NCI-H187 treated with DMSO at 0.1 percent for 48 hours (cell line): ENCODE measurements around the gene BMPR1A.

Experiments used
- DNase-seq: peaks from one replicate; lab custom pipeline; 2025; lab: John Stamatoyannopoulos, UW

The BMPR1A gene

DNA sequence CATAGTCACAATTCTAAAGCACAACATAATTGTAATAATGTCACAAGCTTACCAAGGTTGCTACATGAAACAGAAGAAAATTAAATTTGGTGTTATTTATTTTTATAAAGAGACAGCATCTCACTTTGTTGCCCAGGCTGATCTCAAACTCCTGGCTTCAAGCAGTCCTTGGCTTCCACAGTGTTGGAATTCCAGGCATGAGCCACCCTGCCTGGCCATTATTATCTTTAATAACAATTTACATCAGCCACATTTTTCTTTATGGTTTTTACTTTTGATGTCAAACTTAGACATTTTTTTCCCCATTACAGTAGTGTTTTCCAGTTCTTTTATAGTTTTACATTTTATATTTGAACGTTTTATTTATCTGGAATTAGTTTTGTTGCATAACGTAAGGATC, 46.7 kb downstream of the BMPR1A start:
- DNase-seq: no peak

DNA sequence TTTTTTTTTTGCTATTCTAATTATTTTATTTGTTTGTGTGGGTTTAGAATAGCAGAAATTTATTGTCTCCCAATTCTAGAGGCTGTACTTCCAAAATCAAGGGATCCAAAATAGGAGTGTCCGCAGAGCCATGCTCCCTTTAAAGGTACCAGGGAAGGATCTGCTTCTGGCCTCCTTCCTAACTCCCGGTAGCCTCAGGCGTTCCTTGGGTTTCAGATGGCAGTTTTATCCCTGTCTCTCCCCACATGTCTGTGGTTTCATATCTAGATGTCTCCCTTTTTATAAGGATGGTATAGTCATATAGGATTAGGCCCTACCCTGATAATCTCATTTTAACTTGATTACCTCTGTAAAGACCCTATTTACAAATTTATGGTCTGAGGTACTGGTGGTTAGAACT, 48.4 kb downstream of the BMPR1A start:
- no peak for DNase-seq

DNA sequence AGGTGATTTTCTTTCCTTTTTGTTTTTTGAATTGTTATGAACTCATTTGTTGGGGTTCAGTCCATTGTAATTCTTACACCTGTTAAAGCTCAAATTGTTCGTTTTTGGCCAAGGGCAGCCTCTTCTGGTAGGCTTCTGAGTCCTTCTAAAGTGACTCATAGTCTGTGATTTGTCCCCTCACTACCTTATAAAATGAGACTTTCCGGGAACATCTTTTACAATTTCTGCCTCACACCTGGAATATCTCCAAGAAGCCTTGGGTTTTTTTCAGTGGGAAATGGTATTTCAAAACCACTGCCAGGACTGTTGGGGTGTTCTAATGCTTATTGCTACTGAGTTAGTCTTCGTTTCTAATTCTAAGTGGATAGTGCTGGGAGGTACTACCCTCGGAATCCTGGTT, 56.7 kb downstream of the BMPR1A start:
- no peak for DNase-seq

DNA sequence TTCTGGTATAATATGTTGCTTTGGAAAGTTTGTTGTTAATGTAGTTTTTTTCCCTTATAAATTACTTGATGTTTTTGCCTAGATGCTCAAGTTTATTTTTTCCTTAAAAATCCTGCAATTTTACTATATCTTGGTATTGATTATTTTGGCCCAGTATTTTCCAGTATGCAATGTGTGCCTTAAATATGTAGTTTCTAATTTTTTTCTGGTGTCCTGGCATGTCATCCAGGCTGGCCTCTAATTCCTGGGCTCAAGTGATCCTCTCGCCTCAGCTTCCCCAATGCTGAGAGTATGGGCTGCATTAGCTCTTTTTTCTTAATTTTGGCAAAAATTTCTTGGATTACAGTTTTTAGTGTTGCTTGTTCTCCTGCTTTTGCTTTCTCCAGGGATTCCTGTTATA, 57.6 kb downstream of the BMPR1A start:
- no peak for DNase-seq

DNA sequence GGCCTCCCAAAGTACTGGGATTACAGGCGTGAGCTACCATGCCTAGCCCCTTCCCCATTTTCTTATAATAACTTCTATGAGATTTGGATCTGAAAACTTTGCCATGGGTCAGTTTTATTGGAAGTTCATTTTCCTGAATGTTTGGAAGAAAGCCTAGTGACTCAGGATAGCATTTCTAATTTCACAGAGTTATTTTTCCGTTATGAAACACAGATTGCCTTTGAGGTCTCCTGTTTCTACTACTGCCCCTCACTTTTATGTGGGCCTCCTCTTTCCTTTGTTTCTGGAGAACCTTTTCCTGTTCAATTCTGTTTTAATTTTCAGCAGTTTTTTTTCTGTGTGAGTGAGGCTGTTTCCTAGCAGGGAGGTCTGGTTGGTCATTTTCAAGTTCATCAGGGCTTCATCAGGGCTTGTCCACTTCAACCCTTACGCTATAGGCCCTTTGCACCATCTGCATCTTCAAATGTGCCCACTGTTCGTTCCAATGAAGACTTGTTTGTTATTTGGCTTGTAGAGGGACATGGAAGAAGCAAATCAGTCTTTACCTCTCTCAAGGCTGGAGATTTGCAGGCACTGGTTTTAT, 58.7 kb downstream of the BMPR1A start:
- no peak for DNase-seq

DNA sequence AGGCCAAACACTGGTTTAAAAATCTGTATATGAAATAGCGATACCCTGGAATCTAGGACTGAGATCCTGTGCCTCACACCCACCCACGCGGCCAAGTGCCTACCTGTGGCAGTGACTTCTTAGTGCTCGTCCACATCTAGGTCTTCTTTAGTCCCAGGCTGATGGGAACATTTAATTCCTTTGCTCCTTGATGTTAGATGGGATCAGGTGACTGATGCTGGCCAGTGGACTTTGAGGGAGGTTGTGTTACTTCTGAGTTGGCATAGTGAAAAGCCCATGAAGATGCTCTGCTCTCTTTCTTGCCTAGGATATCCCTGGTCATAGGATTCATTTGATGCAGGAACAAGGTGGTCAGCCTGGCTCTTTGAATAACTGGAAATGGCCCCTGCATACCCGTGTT, 59.2 kb downstream of the BMPR1A start:
- DNase-seq: no peak

DNA sequence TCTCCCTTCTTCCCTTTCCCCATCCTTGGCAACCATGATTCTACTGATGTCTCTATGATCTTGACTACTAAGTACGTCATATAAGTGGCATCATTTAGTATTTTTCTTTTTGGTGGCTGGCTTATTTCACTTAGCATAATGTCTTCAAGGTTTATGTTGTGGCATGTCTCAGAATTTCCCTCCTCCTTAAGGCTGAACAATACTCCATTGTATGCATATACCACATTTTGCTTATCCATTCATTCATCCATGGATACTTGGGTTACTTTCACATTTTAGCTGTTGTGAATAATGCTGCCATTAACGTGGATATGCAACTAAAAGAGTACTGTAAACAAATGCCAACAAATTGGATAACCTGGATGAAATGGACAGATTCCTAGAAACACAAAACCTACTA, 60.8 kb downstream of the BMPR1A start:
- DNase-seq: no peak

DNA sequence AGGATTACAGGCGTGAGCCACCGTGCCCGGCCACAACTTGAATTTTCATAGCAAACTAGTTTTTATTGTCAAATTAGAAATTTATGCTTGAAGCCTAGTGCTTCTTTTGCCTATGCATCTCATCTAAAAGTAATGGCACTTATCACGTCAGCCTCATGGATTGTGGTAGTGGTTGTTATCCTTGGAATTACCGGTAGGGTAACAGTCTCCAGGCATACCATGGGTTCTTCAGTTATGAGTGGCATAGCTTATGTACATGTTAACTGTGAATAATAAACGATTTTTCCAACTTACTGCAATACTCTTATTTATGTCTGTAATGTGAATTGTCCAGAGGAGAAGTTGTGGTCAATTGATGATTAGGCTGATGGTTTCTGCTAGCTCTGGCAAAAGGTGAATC, 63.1 kb downstream of the BMPR1A start:
- DNase-seq: no peak

DNA sequence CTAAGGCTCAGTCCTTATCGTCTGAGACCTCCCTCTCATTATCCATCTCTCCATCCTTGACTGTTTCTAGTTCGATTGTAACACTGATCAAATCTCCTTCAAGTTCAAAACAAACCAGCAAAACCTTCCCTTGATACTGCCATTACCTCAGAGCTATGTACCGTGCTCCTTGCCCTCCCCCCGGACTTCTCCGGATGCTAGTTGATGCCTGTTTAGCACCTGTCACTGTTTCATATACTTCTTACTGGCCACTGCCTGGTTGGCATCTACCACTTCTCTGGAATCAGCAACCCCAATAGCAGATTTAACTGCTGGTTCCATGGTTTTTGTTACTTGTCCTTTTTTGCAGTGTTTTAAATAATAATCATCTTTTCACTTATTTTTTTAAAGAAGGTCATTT, 64.1 kb downstream of the BMPR1A start:
- no peak for DNase-seq

DNA sequence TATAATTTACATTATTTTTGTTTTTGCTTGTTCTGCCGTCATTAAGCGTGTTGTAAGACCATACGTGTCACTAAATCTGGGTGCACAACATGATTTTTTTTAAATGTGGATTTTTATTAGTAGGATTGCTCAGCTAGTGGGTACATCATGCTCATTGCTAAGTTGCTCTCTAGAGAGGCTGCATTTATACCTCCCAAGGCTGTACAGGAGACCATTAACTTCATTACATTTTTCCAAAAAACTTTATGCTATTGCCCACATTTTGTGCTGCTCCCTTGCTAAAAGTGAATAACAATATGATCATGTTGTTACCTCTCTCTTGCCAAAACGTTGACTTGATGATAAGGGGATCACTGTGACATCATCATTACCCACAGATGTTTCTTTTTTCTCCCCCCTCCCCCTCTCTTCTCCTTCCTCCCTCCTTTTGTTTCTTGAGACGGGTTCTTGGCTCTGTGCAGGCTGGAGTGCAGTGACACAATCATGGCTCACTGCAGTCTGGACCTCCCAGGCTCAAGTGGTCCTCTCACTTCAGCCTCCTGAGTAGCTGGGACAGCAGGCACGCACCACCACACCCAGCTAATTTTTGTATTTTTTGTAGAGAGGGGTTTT, 65.1 kb downstream of the BMPR1A start:
- DNase-seq: no peak

DNA sequence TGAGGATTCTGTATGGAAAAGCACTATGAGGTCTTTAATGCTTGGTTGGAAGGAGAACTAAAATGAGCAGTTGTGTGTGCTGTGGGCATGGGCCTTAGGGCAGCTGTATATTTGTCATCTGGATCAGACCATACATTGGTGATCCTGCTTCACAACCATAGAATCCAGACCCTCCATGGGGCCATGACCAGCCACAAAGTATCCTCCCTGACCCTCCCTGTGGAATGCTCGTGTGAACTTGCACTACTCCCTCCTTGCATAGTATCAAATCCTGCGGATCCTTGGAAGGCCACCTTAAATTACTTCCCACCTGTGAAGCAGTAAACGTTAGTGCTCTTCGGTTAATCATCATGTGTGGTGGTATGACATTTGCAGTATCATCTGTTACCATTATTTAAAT, 67.1 kb downstream of the BMPR1A start:
- DNase-seq: no peak

DNA sequence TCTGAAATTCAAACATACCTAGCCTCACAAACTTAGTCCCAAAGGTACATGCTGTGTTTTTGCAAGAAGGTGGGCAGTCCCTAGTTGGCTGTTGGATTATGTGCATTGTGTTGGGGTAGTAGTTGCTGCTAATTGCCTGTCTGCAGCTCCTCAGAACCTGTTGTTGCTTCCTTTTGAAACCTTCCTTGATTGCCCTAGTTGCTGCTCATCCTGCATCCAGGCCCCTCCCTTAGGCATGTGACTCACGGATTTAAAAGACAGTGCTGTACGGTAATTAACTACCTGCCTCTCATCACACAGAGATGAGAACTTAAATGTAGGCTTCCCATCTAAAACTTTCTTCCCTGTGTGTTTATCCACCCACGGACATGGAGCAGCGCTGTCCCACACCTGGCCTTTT, 67.7 kb downstream of the BMPR1A start:
- no peak for DNase-seq

DNA sequence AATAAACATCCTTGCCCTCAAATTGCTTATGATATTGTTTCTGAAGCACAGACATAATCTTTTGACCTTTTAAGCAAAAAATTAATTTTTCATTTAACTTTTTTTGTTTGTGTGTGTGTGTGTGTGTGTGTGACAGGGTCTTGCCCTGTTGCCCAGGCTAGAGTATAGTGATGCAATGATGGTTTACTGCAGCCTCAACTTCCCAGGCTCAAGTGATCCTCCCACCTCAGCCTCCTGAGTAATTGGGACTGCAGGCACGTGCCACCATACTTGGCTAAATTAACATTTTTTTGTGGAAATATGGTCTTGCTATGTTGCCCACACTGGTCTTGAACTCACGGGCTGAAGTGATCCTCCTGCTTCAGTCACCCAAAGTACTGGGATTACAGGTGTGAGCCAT, 68.9 kb downstream of the BMPR1A start:
- DNase-seq: no peak

DNA sequence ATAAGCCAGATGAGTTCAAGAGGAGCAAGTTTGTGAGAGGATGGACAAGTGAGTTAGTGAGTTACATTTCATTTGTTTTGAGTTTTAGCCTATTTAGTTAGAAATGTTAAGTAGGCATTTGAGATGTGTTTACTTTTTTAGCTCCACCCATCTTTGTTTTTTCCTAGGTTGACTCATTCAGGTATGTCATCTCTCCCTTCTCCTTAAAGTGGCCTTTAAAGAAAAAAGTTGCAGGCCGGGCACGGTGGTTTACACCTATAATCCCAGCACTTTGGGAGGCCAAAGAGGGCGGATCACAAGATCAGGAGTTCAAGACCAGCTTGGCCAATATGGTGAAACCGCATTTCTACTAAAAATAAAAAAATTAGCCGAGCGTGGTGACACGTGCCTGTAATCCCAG, 71.2 kb downstream of the BMPR1A start:
- no peak for DNase-seq

DNA sequence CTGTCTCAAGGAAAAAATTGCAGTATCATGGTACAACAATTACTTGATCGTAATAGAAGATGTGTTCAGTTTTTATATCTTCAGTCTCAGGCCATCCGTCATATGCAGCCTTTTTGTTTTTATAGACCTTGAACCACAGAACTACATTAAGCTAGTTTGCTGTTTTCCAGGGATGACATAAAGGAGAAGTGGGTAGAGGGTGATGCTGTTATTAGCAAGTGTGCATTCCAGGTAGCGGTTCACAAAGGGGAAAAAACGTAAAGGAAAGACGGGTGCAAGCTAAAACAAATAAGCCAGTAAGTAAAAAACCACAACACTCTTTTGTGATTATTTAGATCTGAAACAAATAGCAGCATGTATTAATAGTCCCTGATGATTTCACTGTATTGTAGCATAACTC, 71.7 kb downstream of the BMPR1A start:
- no peak for DNase-seq

DNA sequence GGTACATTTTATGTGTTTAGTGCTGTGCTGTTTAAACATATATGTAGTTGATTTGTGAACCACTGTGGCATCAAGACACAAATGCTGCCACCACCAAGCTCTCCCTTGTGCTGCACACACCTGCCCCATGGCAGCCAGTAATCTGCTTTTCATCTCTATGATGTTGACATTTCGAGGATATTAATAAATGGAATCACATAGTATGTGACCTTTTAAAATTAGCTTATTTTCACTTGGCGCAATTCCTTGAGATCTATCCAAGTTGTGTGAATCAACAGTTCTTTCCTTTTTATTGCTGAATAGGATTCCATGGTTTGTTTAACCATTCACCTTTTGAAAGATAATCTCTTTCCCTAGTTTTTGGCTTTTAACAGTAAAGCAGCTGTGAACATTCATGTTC, 73.1 kb downstream of the BMPR1A start:
- DNase-seq: no peak

DNA sequence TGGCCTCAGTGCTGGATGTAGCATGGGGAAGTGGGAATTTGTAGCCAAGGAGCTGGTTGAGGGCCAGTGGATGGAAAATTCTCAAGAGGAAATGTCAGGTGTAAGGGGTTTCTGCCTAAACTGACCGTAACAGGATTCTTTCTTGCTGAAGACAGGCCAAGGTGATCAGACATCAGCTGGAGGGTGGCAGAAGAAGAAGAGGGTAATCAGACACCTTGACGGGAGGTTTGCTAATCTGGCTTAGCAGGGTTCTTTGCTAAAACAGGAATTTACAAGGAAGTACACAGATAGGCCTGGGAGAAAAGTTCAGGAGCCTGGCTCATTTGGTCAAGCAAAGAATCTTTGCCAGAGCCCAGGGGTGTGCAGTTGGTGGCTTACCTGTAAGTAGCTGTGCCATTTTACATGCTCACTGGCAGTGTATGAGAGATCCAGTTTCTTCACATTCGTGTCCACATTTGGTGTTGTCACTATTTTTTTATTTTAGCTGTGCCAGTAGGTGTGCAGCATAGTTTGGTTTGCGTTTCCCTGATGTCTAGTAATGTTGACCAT, 73.7 kb downstream of the BMPR1A start:
- no peak for DNase-seq

DNA sequence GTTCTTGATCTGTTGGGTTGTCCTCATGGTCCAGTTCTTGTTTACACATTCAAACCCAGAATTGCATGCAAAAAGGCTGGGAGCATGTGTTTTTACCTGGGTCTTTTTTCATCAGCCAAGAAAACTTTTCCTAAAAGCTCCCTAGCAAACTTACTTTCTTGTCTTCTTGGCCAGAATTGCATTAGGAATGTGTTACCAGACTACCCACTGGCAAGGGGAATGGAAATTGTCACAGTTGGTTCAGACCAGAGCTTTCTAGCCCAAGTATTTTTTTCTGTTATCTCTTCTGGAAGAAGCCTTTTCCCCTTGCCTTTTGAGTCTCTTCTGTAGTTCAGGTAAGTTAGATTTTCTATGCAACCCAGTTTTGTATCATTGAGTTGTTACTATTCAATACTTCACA, 77.5 kb downstream of the BMPR1A start:
- no peak for DNase-seq

DNA sequence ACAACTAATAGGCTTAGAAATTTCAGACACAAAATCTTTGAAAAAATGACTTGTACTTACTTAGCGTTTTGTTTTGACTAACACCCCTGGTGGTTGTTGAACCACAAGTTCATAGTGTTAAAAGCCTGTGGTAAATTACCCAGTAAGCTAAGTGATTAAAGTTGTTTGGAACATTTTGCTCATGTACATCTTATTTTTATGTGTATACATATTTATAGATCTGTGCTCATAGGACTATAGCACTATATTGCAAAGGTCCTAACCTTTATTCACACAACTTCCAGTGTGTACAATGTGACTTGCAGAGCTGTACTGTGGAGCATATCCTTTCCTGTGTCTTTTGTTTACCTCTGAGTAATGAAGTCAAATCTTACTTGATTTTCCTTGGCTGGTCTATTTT, 79.6 kb downstream of the BMPR1A start:
- DNase-seq: no peak

DNA sequence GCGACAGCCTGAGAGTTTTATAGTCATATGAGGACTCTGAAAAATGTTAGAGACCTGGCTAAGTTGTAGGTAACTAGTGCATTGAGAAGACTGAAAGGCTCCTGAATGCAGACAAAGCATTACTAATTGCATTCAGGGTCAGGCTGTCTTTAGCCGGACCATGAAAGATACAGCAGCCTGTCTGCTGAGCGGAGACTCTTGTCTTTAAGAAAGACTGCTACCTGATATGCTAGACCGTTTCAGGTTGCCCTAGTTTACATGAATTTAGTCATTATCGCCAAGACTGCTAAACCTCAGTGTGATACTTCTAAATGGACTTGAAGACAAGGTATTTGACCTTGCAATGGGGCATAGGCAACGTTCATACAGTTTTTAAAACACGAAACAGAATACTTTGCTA, 81.2 kb downstream of the BMPR1A start:
- DNase-seq: no peak

DNA sequence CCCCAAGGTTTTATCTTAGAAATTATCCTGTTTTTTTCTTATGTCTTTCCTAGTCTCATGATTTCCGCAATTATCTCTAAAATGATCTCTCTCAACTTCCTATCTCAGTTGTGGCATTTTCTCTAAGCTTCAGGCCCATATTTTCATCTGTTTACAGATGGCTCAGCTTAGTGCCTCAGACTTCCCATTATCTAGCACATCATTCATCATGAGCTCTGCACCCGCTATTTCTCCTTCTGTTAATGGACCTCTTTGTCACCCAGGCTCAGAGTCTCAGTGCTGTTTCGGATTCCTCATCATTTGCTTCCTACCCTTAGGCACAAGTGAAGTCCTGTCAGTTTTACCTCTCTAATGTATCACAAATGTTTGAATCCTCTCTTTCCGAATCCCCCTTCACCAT, 84.1 kb downstream of the BMPR1A start:
- no peak for DNase-seq

DNA sequence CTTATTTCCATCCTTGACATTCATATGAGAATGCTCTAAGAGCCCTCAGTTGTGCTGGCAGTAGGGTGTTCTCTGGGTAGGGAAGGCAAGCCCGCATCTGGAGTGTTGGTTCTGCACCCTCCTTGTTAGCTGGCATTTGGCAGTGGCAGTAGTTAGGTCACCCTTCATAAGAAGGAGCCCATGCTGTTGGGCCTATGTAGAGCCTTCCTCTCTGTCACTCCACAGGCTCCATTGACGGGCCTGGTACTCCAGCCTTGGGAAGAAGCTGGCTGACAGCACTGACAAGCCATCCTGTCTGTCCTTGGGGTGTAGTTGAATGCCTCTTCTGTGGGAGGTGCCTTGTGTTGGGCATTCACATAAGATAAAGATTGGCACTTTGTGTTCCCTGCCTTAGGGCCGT, 89.7 kb downstream of the BMPR1A start:
- DNase-seq: no peak

DNA sequence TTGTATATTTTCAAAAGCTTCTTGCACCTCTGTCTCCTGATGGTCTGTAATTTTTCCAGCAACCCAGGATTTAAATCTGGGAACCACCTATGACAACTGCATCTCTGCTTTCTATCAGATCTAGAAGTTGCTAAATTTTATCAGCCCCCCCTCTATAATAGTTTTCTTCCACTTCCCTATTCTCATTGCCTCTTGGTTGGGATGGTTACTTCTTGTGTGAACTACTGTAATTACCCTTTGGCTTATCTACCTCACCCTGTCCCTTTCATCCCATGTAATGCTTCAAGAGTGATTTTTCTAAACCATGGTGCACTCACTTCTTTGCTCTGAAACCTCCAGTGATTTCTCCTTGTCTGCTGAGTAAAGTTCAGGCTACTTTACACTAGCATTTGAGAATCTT, 92.3 kb downstream of the BMPR1A start:
- DNase-seq: no peak

DNA sequence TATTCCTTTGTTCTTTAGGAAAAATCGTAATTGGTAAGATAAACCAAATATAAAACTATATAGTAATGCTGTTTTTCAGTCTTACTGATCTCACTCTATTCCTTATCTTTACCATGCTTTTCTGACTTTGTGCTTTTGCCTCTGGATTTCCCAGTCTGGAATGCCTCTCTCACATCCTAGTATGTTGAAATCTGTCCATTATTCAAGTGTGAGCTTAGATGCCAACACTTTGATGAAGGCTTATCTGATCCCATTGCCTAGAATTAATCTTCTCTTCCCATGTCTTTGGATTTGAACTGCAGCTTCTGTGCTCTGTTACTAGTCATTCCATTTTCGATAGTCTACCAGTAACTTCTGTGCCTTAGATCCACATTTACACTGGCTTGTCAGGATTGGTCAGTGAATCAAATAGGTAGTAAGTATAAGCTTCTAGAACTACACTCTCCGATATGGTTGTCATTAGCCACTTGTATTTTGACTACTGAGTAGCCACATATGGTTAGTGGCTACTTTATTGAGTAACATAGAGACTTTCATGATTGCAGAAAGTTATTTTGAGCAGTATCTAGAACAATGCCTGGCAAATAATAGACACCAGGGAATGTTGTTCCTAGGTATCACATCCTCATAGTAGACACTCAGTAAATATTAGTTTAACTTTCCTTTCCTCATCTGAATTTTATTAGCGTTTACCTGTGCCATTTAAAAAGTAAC, 92.9 kb downstream of the BMPR1A start:
- DNase-seq: no peak
